GM10248 (cell line): Measurements from ENCODE around the gene KCNG2.

Experiments
- CTCF ChIA-PET: fragments of 300-600 bp; sonication (Branson Sonifier 250); formaldehyde crosslinking; extraction: SDS; loops from one replicate; lab custom pipeline; 2021; ENCODE audit warnings: antibody characterized with exemption; lab: Yijun Ruan, JAX
- POLR2A ChIA-PET: fragments of 350-650 bp; sonication (Branson Sonifier 250); formaldehyde crosslinking; extraction: SDS; loops from one replicate; lab custom pipeline; 2020; ENCODE audit warnings: antibody characterized with exemption; lab: Yijun Ruan, JAX
- DNase-seq: peaks from one replicate; pipeline ENCODE4 v3.0.0; 2012; ENCODE audit errors: extremely low spot score
- CTCF ChIP-seq: IDR thresholded peaks from 2 replicates; pipeline ENCODE4 v1.5.1; 2012; ENCODE audit warnings: mild to moderate bottlenecking, low read depth; ENCODE audit errors: extremely low read depth, missing control alignments, control extremely low read depth

The KCNG2 gene

GRCh38 chr18:79916128-79916494 lies 118.4 kb downstream of the KCNG2 start:
- CTCF ChIA-PET = interaction anchor here (1.4 kb wide), 1 partner anchor 9 kb away, joined by 3 read pairs; no protein-coding TSS in a partner anchor
- no peak for TF ChIP-seq CTCF
- no peak for DNase-seq
- POLR2A ChIA-PET = no interaction called here

- TF ChIP-seq CTCF = no peak
- POLR2A ChIA-PET = no interaction called here
- DNase-seq = no peak
- CTCF ChIA-PET = interaction anchor here (1.1 to 1.4 kb wide), 2 partner anchors 9 to 11 kb away, joined by 3 to 4 read pairs; no protein-coding TSS in a partner anchor
These were observed 118.9 kb downstream of the KCNG2 start for GRCh38 chr18:79916546-79917168.

GRCh38 chr18:79917169-79917852 lies 119.6 kb downstream of the KCNG2 start:
- POLR2A ChIA-PET = no interaction called here
- no peak for DNase-seq
- CTCF ChIA-PET = interaction anchor here (1.1 to 1.4 kb wide), 2 partner anchors 10 to 11 kb away, joined by 3 to 4 read pairs; no protein-coding TSS in a partner anchor
- TF ChIP-seq CTCF = no peak

GRCh38 chr18:79917853-79918614 lies 120.3 kb downstream of the KCNG2 start:
- TF ChIP-seq CTCF = no peak
- POLR2A ChIA-PET = no interaction called here
- DNase-seq = no peak

GRCh38 chr18:79918615-79919011 lies 120.9 kb downstream of the KCNG2 start:
- TF ChIP-seq CTCF = no peak
- no peak for DNase-seq
- CTCF ChIA-PET = no interaction called here
- POLR2A ChIA-PET = no interaction called here

More at GRCh38 chr18:79917853-79918614, 120.3 kb downstream of the KCNG2 start:
- CTCF ChIA-PET = no interaction called here

- ChIA-PET CTCF (no interaction called here), POLR2A (no interaction called here)
- DNase-seq = no peak
- TF ChIP-seq CTCF = no peak
These were observed 121.4 kb downstream of the KCNG2 start for GRCh38 chr18:79919089-79919488.
